NCI-H146 treated with DMSO at 0.1 percent for 48 hours (cell line): ENCODE data around the gene MLLT6.

ENCODE experiments used
- DNase-seq: peaks from one replicate; lab custom pipeline; 2025; ENCODE audit not compliant: unreplicated experiment; lab: John Stamatoyannopoulos, UW

The MLLT6 gene

GRCh38 chr17:38674749-38675615 is 30.1 kb upstream of the MLLT6 start, which contains the start of gene EPOP:
EPOP (minus strand) TSS chr17:38674957; CDS start chr17:38674495, 462 bp downstream.
- peak; percentile 73 for DNase-seq

GRCh38 chr17:38676706-38677504 is 28.2 kb upstream of the MLLT6 start:
- DNase-seq, result peak; percentile 61

- DNase-seq, result no peak
Measured at GRCh38 chr17:38677819-38678218, 27.3 kb upstream of the MLLT6 start.

GRCh38 chr17:38681096-38681495 is 24.0 kb upstream of the MLLT6 start:
- DNase-seq, result no peak

- no peak for DNase-seq
Measured at GRCh38 chr17:38685491-38685890, 19.6 kb upstream of the MLLT6 start.

GRCh38 chr17:38687286-38687685 is 17.8 kb upstream of the MLLT6 start:
- DNase-seq, result no peak

GRCh38 chr17:38690386-38690785 is 14.7 kb upstream of the MLLT6 start:
- DNase-seq, result no peak

- DNase-seq, result no peak
Measured at GRCh38 chr17:38691154-38691553, 13.9 kb upstream of the MLLT6 start.

- DNase-seq, result no peak
Measured at GRCh38 chr17:38693700-38694329, 11.3 kb upstream of the MLLT6 start.

- DNase-seq, result no peak
Measured at GRCh38 chr17:38697061-38697820, 7.8 kb upstream of the MLLT6 start.

GRCh38 chr17:38698760-38699159 is 6.3 kb upstream of the MLLT6 start:
- DNase-seq, result no peak

GRCh38 chr17:38701504-38702165 is 3.4 kb upstream of the MLLT6 start:
- DNase-seq, result peak; percentile 25

GRCh38 chr17:38702166-38702915 is 2.7 kb upstream of the MLLT6 start:
- peak; percentile 57 for DNase-seq

- no peak for DNase-seq
Measured at GRCh38 chr17:38702916-38703741, 1.9 kb upstream of the MLLT6 start.

GRCh38 chr17:38703742-38704605 is 1.1 kb upstream of the MLLT6 start:
- peak; percentile 95 for DNase-seq

- DNase-seq, result peak; percentile 40
Measured at GRCh38 chr17:38705523-38705802, 390 bp downstream of the MLLT6 start.

- DNase-seq, result no peak
Measured at GRCh38 chr17:38705803-38706504, 881 bp downstream of the MLLT6 start.
